ENCODE measurements around the gene KRTAP12-3. TPM values are rescaled to one million over a fixed set of nuclear protein-coding genes. Genes with fewer than 3 reads are reported as not detected.

The KRTAP12-3 gene
- polyA plus RNA-seq, 2 of the 4 experiments (the other 2 are of a cell fraction) = not detected

GRCh38 chr21:44681152-44681551 is 23.4 kb downstream of the KRTAP12-3 start:
- H3K4me3 ChIP-seq = no peak overlapping the region
- H3K4me2 ChIP-seq = no peak overlapping the region
- 54% methylated on average over 6 of the region's 11 CpGs for WGBS (ENCODE audit: missing lambda C conversion rate)
- DNase-seq (ENCODE audit: low read depth in 1 of 2, low spot score in 1 of 2) (no peak), FAIRE-seq (no peak), ATAC-seq (no peak)
- no peaks in the 10 kb centered on the region for H3K4me1 ChIP-seq
- TF ChIP-seq KDM5A (IDR thresholded peaks at IDR 0.05) (no peak), EHMT2 (IDR thresholded peaks at IDR 0.05; ENCODE audit: low read depth) (no peak), REST (IDR thresholded peaks at IDR 0.05) (no peak), E2F6 (IDR thresholded peaks at IDR 0.05; ENCODE audit: borderline replicate concordance, low read depth) (no peak)
- no peak overlapping the region for H3K27ac ChIP-seq
- H3K9me3 ChIP-seq = no peaks in the 10 kb centered on the region
- ChIA-PET CTCF (interaction anchor here (1.5 kb wide), 1 partner anchor 61 kb away, joined by 3 read pairs; no protein-coding TSS in a partner anchor), POLR2A (no interaction called here)

GRCh38 chr21:44681861-44682579 is 24.3 kb downstream of the KRTAP12-3 start, which contains the start of gene KRTAP12-1:
Gene KRTAP12-1 (minus strand): TSS chr21:44682163. CDS start chr21:44682123, 40 bp downstream.
- Histone ChIP-seq H3K4me1 (no peaks in the 10 kb centered on the region), H3K9me3 (no peaks in the 10 kb centered on the region), H3K4me2 (no peak within 1 kb of the TSS), H3K27ac (no peak within 1 kb of the TSS), H3K4me3 (no peak within 1 kb of the TSS)
- ChIA-PET CTCF (interaction anchor here (1.5 kb wide), 1 partner anchor 60 kb away, joined by 3 read pairs; no protein-coding TSS in a partner anchor), POLR2A (no interaction called here)
- FAIRE-seq (no peak), DNase-seq (ENCODE audit: low read depth in 1 of 2, low spot score in 1 of 2) (no peak), ATAC-seq (no peak)
- no peak for TF ChIP-seq ZFP36 (IDR thresholded peaks at IDR 0.05; ENCODE audit: borderline replicate concordance, partially characterized antibody)
- no peak for TF ChIP-seq ATOH8 (CRISPR knock-in tag; IDR thresholded peaks at IDR 0.05; ENCODE audit: low read depth)
- no peak for TF ChIP-seq USF2 (IDR thresholded peaks at IDR 0.05)
- no peak for TF ChIP-seq TFCP2L1 (CRISPR knock-in tag; IDR thresholded peaks at IDR 0.05)
- no peak for TF ChIP-seq HES2 (IDR thresholded peaks at IDR 0.05)
- no peak for TF ChIP-seq NPAS2 (CRISPR knock-in tag; IDR thresholded peaks at IDR 0.05; ENCODE audit: borderline replicate concordance)
- no peak for TF ChIP-seq KDM5A (IDR thresholded peaks at IDR 0.05)
- no peak for TF ChIP-seq FOXS1 (CRISPR knock-in tag; IDR thresholded peaks at IDR 0.05)
- no peak for TF ChIP-seq ELK1 (IDR thresholded peaks at IDR 0.05; ENCODE audit: low read depth, low read length)
- TF ChIP-seq CHD2 (IDR thresholded peaks at IDR 0.05; ENCODE audit: low read length, partially characterized antibody) = no peak
- no peak for TF ChIP-seq CEBPB (IDR thresholded peaks at IDR 0.05)
- no peak for TF ChIP-seq RARB (CRISPR knock-in tag; IDR thresholded peaks at IDR 0.05)
- no peak for TF ChIP-seq SREBF2 (IDR thresholded peaks at IDR 0.05)
- TF ChIP-seq ZNF302 (CRISPR knock-in tag; IDR thresholded peaks at IDR 0.05) = no peak
- TF ChIP-seq BCL3 (IDR thresholded peaks at IDR 0.05) = no peak
- no peak for TF ChIP-seq RCOR1 (IDR thresholded peaks at IDR 0.05; ENCODE audit: low read depth, low read length)
- no peak for TF ChIP-seq HOXB5 (CRISPR knock-in tag; IDR thresholded peaks at IDR 0.05)
- TF ChIP-seq MYC (IDR thresholded peaks at IDR 0.05; ENCODE audit: borderline replicate concordance, low read length) = no peak
- no peak for TF ChIP-seq E2F6 (IDR thresholded peaks at IDR 0.05; ENCODE audit: borderline replicate concordance, low read depth)
- WGBS (ENCODE audit: missing lambda C conversion rate) = 39% methylated on average over 8 of the region's 23 CpGs

Measured in A549 (cell line).